Gastrocnemius medialis (tissue), 4 donors: ENCODE results near the gene ANKLE1. TPM values are rescaled to one million over a fixed set of nuclear protein-coding genes. Genes with fewer than 3 reads are reported as not detected.

ENCODE experiments used
- ATAC-seq, 2 donors: fragments of 150-250 bp; one replicate each; pipeline ENCODE4 v1.9.1; 2016
- DNase-seq, 2 donors: peaks; one replicate each; pipeline ENCODE4 v3.0.0-alpha.2; 2019
- H3K27ac ChIP-seq, 4 donors: fragments of 200-600 bp; sonication (generic); 1 replicate in 1 of 4; 2 replicates in 3 of 4; pipeline ENCODE4 v1.5.1; 2016 to 2018; ENCODE audit warnings: mild to moderate bottlenecking in 2 of 4, moderate library complexity in 1 of 4
- H3K27me3 ChIP-seq, 3 donors: fragments of 200-600 bp; sonication (generic) in 2 of 3; 1 replicate in 1 of 3; 2 replicates in 2 of 3; pipeline versions ENCODE4 v1.5.1 to v1.6.0; 2016 to 2019; ENCODE audit warnings: mild to moderate bottlenecking in 1 of 3, moderate library complexity in 1 of 3
- H3K36me3 ChIP-seq, 2 donors: fragments of 200-600 bp; sonication (generic) in 1 of 2; one replicate each; pipeline ENCODE4 v1.5.1; 2017 to 2018
- H3K4me1 ChIP-seq, 2 donors: fragments of 200-600 bp; sonication (generic) in 1 of 2; one replicate each; pipeline ENCODE4 v1.5.1; 2016 to 2017; ENCODE audit warnings: mild to moderate bottlenecking in 2 of 2
- H3K4me3 ChIP-seq, 4 donors: fragments of 200-600 bp; sonication (generic) in 3 of 4; 1 replicate in 1 of 4; 2 replicates in 3 of 4; pipeline ENCODE4 v1.5.1; 2016 to 2019; ENCODE audit warnings: mild to moderate bottlenecking in 2 of 4
- H3K9me3 ChIP-seq, 3 donors: fragments of 200-600 bp; sonication (generic) in 2 of 3; 1 replicate in 1 of 3; 2 replicates in 2 of 3; pipeline ENCODE4 v1.5.1; 2016 to 2019
- POLR2A ChIP-seq, 2 donors: fragments of 450-650 bp; IDR thresholded peaks; one replicate each; pipeline ENCODE4 v1.6.1; 2017; ENCODE audit warnings: antibody characterized with exemption in 2 of 2, mild to moderate bottlenecking in 2 of 2, moderate library complexity in 2 of 2
- in situ Hi-C, 4 donors: fragments of 200-750 bp; cut with MboI; loops; one replicate each; pipeline versions ENCODE4 v1.15.0 to v1.8.0; 2017; ENCODE audit warnings: low sequenced_read_pairs in 4 of 4
- intact Hi-C: fragments of 100-400 bp; cut with DNase I; formaldehyde crosslinking; loops from one replicate; pipeline ENCODE4 v1.15.1; 2023; ENCODE audit warnings: low total_unique reads
- total RNA-seq, 4 donors: library from RNA; depleted of rRNA; stranded (reverse); fragments of >200 nt; gene quantifications; one replicate each; pipeline versions ENCODE4 v1.1.0 to v1.2.3, GENCODE V29; 2016
- TF ChIP-seq, protein P1 (sequence below), 5 experiments: fragments of 450-650 bp in 3 of 5; fragments of 200-600 bp in 2 of 5; sonication (generic) in 2 of 5; IDR thresholded peaks in 4 of 5; conservative IDR thresholded peaks in 1 of 5; 1 replicate in 4 of 5; 2 replicates in 1 of 5; pipeline ENCODE4 v1.5.1; 2016 to 2019; ENCODE audit warnings: antibody characterized with exemption in 5 of 5, mild to moderate bottlenecking in 3 of 5, moderate library complexity in 3 of 5

ANKLE1 gene
- total RNA-seq, 4 donors from 2014 or later = 0.11 to 1.4 TPM; not detected in 2

DNA sequence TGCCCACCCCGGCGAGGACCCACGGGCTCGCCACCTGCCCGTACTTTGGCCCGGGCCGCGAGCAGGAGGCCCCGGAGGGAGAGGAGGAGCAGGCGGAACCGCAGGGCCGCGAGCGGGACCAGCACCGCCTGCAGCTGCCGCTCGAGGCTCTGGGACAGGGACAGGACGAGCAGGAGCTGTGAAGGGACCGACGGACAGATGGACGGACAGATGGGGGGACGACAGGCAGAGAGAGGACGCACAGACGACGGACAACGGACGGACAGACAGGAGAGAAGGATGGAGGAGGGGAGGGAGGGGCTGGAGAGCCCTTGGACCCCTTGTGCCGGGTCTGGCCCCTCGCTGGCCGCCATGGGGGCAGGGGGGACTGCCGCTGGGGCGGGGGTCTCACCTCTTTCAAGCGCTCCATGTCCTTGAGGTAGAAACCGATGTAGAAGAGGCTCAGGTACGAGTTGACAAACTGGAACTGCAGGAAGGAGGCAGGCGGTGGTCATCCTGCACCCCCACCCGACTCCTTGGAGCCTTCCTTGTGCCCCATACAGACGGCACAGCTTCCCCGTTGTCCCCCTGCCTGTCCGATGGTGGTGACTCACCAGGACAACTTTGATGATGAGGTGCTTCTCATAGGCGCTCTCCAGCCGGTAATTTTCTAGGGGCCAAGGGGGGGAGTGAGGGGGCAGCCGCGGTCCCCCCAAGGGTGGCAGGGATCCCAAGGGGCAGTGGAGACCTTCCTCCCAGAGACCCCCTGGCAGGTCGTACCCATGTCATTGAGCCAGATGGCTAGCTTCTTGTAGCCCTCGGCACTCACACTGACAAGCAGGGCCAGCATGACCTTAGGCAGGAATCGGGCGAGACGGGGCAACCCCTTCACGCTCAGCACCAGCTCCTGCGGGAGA is 47.9 kb downstream of the ANKLE1 start:
- no peak for ATAC-seq
- Histone ChIP-seq H3K4me1 (peaks cover 0 to 4% of the 10 kb centered on the region in 2 donors), H3K4me3 (no peak overlapping the region)

DNA sequence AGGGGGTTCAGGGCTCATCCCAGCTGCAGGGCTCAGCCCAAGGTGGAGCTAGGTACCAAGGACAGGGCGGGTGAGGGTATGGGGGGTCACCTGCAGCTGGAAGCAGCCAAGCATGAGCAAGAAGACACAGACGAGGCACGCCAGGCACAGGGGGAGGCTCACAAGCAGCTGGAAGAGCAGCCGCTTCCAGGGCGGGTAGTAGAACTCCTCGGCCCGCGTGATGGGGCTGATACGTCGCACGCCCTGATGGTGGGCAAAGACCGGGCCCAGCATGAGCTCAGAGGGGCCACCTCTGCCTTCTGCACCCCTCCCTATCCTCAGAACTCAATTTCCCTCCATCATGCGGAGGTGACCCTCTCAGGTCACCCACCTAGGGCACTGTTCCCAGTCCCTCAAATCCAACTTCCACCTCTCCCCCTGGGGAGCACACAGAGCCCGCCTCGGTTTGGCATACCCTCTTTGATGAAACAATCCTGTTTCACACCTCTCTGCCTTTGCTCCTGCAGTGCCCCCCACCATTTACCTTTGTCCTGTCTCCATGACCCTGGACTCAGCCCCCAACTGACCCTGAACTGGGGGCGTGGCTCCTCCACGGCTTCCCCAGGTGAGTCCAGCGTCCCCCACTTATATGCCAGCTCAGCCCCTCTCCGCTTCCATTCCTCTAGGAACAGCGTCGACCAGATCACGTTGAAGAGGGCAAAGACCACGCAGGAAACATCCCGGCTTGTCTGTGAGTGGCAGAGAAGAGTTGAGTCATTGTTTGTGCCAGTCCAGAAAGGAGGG is 48.8 kb downstream of the ANKLE1 start:
- Histone ChIP-seq H3K9me3 (no peaks in the 10 kb centered on the region), H3K4me1 (peaks cover 6 to 10% of the 10 kb centered on the region in 2 donors), H3K27me3 (no peaks in the 10 kb centered on the region), H3K36me3 (no peaks in the 10 kb centered on the region), H3K27ac (no peak overlapping the region), H3K4me3 (no peak overlapping the region)
- intact Hi-C loops = loop anchor here (10.0 kb wide), 1 partner anchor 224 kb away; the partner anchor contains the start of gene COLGALT1
- no peak for ATAC-seq
- DNase-seq = no peak
- TF ChIP-seq, protein P1, sequence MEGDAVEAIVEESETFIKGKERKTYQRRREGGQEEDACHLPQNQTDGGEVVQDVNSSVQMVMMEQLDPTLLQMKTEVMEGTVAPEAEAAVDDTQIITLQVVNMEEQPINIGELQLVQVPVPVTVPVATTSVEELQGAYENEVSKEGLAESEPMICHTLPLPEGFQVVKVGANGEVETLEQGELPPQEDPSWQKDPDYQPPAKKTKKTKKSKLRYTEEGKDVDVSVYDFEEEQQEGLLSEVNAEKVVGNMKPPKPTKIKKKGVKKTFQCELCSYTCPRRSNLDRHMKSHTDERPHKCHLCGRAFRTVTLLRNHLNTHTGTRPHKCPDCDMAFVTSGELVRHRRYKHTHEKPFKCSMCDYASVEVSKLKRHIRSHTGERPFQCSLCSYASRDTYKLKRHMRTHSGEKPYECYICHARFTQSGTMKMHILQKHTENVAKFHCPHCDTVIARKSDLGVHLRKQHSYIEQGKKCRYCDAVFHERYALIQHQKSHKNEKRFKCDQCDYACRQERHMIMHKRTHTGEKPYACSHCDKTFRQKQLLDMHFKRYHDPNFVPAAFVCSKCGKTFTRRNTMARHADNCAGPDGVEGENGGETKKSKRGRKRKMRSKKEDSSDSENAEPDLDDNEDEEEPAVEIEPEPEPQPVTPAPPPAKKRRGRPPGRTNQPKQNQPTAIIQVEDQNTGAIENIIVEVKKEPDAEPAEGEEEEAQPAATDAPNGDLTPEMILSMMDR (IDR thresholded peaks at IDR 0.05 in 4 of 5, conservative IDR thresholded peaks at IDR 0.05 in 1 of 5) = no peak
- no peak for TF ChIP-seq POLR2A (IDR thresholded peaks at IDR 0.05)
- in situ Hi-C loops = no loop called here

More for the DNA sequence above, 47.9 kb downstream of the ANKLE1 start:
- in situ Hi-C loops = no loop called here
- Histone ChIP-seq H3K9me3 (no peaks in the 10 kb centered on the region), H3K27ac (no peak overlapping the region), H3K27me3 (no peaks in the 10 kb centered on the region), H3K36me3 (no peaks in the 10 kb centered on the region)
- TF ChIP-seq, protein P1 (IDR thresholded peaks at IDR 0.05 in 4 of 5, conservative IDR thresholded peaks at IDR 0.05 in 1 of 5) = no peak
- TF ChIP-seq POLR2A (IDR thresholded peaks at IDR 0.05) = no peak
- DNase-seq = no peak
- intact Hi-C loops = loop anchor here (10.0 kb wide), 1 partner anchor 225 kb away; the partner anchor contains the start of gene COLGALT1

DNA sequence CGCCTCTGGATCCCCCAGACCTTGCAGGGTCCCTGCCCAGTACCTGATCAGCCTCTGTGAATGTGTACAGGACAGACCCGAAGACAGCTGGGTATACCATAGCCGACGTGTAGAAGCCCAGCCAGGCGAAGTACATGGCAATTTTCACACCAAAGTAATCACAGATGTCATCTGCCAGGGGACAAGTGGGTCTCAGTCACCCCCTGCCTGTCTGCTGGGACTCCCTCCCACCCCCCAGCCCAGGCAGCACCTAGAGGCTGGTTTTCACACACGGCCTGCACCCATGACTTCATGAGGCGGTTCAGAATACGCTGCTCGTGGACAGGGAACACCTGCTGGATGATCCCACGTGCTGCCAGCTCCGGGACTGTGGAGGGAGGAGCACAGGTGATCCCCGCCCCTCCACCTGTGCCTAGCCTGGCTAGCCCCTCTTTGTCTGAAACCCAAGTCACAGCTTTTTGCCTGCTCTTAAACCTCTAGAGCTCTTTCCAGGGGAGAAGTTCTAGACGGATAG is 49.4 kb downstream of the ANKLE1 start:
- H3K9me3 ChIP-seq = no peaks in the 10 kb centered on the region
- no peak overlapping the region for H3K27ac ChIP-seq
- H3K4me3 ChIP-seq = no peak overlapping the region
- no peak for TF ChIP-seq POLR2A (IDR thresholded peaks at IDR 0.05)
- TF ChIP-seq, protein P1 (IDR thresholded peaks at IDR 0.05 in 4 of 5, conservative IDR thresholded peaks at IDR 0.05 in 1 of 5) = no peak
- no peak for DNase-seq
- no peak for ATAC-seq
- in situ Hi-C loops = no loop called here
- no peaks in the 10 kb centered on the region for H3K36me3 ChIP-seq
- no peaks in the 10 kb centered on the region for H3K27me3 ChIP-seq
- peaks cover 12 to 16% of the 10 kb centered on the region in 2 donors for H3K4me1 ChIP-seq
- intact Hi-C loops = loop anchor here (10.0 kb wide), 1 partner anchor 224 kb away; the partner anchor contains the start of gene COLGALT1

DNA sequence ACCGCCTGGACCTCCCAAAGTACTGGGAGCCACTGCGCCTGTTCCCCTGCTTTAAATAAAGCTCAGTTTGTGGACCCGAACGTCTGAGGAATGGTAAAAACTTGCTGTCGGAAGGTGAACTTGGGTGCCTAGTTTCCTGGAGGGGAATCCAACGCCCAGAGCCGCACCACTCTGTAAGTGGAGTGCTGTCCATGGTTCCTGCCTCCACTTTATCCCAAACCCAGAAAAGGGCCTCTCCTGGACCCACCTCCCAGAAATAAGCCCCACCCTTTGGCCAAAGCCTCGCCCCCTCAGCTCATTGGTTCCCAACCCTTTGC is 50.6 kb downstream of the ANKLE1 start:
- H3K36me3 ChIP-seq = no peaks in the 10 kb centered on the region
- intact Hi-C loops (loop anchor here (10.0 kb wide), 1 partner anchor 222 kb away; the partner anchor contains the start of gene COLGALT1), in situ Hi-C loops (no loop called here)
- no peaks in the 10 kb centered on the region for H3K27me3 ChIP-seq
- no peaks in the 10 kb centered on the region for H3K9me3 ChIP-seq
- H3K4me3 ChIP-seq = no peak overlapping the region
- TF ChIP-seq, protein P1 (IDR thresholded peaks at IDR 0.05 in 4 of 5, conservative IDR thresholded peaks at IDR 0.05 in 1 of 5) = no peak
- TF ChIP-seq POLR2A (IDR thresholded peaks at IDR 0.05) = no peak
- no peak overlapping the region for H3K27ac ChIP-seq
- ATAC-seq = no peak
- H3K4me1 ChIP-seq = peaks cover 13 to 17% of the 10 kb centered on the region in 2 donors
- no peak for DNase-seq
